MV-4-11 (cell line): ENCODE measurements around the gene STX10.

Experiments used
- DNase-seq: peaks from one replicate; lab custom pipeline; 2025; lab: John Stamatoyannopoulos, UW

STX10 gene

DNA sequence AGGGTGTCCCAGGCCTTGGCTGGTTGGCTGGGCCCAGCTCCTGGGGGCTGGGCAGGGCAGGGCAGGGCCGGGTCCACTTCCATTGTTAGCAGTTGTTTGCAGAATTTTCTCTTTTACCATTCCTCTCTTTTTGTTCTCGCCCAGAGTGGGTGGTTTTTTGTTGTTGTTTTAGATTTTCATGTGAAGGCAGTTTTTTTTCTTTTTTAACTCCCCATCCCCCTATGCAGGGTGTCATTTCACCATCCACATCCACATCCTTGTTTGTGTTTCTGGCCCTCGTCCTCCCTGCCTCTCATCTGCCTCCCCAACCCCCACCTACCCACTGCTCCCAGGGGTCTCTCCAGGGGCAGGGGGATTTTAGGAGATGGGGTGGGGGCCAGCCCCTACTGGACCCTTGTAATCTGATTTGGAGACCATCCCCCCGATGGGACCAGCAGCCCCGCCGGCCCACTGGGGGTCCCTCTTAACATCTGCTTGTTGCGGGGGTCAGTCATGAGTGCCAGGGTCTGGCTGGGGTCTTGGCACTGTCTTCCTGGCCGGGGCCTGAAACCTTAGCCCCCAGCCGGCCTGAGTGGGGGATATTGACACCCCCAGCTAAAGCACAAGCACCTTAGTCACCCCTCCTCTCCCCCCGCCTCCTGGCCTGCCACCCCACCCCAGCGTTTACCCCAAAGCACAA, 10.4 kb downstream of the STX10 start:
- DNase-seq: no peak

DNA sequence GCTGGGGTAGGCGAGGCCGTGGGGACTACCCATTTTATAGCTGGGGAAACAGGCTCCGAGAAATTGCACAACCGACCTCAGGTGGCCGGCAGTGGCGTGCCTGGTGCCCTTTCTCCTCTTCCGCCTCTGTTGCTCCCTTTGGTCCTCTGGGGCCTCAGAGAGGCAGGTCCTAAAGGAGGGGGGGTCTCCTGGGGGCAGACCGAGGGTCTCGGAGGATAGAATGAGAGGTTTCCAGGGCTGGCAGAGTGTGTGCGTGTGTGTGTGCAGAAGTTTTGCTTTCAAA, 11.3 kb downstream of the STX10 start:
- no peak for DNase-seq

DNA sequence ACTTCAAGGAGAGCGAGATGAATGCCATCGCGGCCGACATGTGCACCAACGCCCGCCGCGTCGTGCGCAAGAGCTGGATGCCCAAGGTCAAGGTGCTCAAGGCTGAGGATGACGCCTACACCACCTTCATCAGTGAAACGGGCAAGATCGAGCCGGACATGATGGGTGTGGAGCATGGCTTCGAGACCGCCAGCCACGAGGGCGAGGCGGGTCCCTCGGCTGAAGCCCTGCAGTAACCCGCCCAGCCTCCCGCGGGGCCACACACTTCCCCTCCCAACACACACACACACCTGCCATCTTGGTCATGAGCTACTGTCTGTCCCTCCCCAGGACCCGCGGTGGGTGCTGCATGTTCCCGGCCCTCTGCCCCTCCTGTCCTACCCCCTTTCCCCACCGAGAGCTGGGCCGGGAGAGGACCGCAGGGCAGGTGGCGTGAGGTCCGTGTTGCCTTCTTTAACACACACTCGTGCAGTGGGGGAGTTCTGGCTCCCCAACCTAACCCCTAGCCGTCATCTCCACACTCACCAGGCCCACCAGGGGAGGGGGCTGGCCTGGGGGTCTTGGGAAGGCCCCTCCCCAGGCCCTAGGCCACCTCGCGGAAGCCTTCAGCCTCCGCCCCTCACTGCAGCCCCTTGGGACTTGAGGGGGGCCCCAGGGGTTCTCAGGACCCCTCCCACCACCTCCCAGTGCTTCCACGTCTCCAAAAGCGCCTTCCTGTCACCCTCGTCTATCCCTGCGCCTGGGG, 11.8 kb downstream of the STX10 start:
- DNase-seq: no peak

DNA sequence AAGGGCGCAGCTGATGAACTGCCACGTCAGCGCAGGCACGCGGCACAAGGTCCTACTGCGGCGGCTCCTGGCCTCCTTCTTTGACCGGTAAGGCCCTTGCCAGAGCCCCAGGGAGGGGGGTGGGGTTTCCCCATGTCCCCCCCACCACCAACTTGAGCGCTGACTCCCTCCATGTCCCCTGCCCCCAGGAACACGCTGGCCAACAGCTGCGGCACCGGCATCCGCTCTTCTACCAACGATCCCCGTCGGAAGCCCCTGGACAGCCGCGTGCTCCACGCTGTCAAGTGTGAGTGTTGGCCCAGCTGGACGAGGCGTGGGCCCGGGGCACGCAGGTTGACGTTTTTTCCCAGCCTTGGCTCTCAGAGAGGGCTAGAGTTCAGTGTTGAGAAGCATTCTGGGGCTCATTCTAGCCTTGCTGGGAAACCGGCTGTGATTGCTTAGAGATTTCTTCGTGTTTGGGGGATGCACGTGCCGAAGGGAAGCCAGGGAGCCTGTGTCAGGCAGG, 12.8 kb downstream of the STX10 start:
- DNase-seq: no peak

DNA sequence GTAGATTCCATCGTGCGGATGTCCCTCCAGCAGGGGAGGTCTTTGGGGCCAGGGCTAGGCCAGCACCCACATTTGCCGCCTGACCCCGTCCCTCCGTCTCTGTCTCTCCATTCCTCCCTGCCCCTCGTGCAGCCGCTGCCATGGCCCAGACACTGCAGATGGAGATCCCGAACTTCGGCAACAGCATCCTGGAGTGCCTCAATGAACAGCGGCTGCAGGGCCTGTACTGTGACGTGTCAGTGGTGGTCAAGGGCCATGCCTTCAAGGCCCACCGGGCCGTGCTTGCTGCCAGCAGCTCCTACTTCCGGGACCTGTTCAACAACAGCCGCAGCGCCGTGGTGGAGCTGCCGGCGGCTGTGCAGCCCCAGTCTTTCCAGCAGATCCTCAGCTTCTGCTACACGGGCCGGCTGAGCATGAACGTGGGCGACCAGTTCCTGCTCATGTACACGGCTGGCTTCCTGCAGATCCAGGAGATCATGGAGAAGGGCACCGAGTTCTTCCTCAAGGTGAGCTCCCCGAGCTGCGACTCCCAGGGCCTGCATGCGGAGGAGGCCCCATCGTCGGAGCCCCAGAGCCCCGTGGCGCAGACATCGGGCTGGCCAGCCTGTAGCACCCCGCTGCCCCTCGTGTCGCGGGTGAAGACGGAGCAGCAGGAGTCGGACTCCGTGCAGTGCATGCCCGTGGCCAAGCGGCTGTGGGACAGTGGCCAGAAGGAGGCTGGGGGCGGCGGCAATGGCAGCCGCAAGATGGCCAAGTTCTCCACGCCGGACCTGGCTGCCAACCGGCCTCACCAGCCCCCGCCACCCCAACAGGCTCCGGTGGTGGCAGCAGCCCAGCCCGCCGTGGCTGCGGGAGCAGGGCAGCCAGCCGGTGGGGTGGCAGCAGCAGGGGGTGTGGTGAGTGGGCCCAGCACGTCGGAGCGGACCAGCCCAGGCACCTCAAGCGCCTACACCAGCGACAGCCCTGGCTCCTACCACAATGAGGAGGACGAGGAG, 14.8 kb downstream of the STX10 start:
- DNase-seq: no peak

DNA sequence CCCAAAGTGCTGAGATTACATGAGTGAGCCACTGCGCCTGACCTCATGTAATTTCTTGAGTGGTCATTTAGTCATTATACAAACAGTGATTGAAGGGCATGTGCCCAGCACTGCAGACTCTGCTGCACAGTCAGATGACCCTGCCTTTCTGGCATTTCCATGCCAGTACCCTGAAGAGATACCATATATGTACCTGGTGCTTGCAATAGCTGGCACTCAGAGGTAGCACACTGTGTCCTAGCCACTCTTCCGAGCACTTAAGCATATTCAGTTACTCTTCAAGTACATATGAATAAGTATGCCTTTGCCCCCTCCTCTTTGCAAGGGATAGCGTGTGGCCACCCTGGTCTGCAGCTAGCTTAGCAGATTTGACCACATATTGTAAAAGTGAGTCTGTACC, 15.5 kb downstream of the STX10 start:
- no peak for DNase-seq

DNA sequence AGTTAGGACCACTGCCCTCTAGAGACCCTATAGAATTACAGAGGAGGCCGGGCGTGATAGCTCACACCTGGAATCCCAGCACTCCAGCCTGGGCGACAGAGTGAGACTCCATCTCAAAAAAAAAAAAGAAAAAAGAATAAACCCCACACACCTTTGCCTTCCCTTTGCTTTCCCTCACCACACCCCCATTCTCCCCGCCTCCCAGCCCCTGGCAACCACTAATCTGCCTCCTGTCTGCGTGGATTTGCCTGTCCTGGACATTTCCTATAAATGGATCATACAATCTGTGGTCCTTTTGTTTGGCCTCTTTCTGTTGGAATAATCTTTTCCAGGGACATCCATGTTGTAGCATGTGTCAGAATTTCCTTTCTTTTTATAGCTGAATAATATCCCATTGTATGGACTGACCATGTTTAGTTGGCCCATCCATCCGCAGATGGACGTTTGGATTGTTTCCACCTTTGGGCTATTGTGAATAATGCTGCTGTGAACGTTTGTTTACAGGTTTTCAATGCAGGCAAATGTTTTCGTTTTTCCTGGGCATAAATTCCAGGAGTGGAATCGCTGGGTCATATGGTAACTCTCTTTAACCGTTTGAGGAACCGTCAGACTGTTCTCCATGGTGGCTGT, 16.8 kb downstream of the STX10 start:
- DNase-seq: no peak

DNA sequence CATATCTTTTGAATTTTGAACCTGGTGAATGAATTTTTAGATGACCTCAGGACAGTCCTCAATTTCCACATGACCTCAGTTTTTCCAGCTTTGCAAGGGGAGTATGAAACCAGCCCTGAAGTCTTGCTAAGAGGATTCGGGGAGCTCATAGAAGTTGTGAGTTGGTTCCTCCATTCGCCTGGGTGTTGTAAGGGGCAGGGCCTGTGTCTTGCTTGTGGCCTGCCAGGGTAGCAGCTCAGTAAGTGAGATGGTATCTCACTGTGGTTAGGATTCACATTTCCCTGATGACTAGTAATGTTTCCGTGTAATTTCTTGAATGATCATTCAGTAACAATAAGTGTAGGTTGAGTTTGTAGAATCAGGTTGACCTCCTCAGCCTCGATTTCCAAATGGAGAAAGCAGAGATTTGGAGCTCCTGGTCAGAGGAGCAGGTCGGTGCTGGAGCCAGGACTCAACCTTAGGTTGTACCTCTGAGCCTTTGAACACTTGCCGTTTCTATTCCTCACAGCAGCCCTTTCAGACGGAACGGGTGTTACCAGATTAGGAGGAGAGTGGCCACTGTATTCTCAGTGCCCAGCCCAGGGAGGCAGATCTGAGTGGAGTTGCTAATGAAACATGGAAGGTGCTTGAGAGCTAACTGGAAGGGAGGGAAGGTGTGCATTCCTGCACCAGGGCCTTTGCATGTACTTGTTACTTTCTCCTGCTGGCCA, 17.5 kb downstream of the STX10 start:
- peak; percentile 19 for DNase-seq

DNA sequence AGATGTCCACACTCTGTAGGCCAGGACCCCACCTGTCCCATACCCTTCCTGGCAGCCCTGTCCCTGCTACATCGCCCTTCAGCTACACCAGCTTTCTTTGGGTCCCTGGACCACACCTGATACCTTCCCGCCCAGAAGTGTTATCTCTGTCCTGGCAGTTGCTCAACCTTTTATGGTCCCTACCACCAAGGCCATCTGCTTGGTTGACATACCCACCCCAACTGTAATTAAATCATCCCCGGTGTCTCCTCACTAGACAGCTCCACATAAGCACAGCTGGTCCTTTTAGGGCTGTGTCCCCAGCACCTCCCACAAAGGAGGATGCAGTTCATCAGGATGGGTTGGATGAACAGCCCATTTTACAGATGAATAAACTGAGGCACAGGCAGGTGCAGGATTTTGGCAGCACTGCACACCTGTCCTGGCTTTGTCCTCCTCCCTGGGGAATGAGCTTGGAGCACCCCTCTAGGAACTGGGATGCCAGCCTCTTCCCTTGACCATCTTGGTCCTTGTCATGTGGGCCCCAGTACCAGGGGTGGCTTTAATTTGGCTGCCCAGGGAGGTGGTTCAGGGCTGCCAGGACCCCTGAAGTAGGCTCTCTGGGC, 19.2 kb downstream of the STX10 start:
- no peak for DNase-seq

DNA sequence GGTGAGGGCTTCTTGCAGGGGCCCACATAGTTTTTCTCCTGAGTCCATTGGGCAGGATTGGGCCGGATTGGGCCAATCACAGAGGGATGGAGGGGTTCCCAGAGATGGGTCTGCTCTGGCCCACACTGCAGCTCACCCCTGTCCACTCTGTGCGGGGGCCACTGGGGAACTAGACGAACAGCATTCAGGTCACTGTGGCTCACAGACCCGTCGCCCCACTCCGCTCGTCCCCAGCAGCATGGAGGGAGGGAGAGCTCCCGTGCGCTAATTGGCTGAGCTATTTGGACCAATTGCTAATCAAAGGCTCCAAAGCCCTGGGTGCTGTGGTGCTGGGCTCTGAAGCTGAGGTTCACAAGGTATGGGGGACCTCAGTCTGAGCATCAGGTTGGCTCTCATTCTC, 20.8 kb downstream of the STX10 start:
- no peak for DNase-seq

DNA sequence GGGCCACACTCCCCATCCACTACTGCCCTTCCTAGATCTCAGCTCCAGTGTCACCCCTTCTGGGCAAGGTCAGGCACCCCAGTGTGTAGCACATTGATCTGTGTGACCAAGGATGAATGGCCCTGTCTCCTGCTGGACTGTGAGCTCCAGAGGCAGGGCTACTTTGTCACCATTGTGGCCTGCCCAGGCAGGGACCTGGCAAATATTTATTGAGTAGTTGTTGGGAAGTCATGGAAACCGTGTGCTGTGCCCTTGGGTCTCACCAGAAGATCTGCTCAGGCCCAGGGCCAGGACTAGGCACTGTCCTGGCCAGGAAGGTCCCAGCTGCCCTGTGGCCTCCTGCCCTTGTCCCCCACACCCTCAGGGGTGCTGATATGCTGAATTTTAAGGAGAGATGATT, 21.6 kb downstream of the STX10 start:
- no peak for DNase-seq

DNA sequence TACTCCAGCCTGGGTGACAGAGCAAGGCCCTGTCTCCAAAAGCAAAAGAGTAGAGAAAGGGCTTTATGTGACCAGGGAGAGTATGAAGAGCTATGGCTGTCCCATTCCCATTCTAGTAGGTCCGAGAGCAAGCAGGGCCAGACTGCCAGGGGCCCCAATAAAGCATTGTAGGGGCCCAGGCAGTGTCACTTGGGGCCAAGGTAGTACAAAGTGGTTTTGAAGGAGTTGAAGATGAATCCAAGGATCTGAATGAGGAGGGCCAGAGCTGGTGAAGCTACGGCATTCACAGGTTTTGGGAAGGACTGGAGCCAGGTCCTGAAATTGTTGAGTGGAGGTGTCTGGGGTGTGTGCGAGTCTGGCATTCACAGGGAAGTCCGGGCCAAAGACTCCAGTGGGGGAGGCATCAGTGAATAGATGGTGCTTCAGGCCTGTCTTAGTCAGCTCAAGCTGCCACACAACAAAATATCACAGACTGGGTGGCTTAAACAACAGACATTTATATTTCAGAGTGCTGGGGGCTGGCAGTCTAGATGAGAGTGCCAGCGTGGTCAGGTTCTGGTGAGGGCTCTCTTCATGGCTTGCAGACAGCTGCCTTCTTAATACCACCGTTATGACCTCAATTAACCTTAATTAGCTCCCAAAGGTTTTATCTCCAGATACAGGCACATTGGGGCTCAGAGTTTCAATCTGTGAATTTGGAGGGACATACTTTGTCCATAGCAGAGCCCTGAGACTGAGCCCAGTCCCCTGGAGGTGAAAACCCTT, 22.2 kb downstream of the STX10 start:
- no peak for DNase-seq

DNA sequence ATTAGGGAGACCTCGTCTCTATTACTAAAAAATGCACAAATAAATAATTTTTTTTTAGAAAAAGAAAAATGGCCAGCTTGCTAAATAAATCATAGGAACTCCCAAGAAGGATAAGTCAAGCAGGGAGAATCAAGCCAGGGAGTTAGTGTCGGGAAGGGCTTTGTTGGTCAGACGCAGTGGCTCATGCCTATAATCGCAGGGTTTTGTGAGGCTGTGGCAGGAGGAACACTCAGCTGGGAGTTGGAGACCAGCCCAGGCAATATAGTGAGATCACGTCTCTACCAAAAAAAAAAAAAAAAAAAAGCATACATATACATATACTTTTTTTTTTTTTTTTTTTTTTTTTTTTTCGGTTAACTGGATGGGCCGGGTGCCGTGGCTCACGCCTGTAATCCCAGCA, 23.1 kb downstream of the STX10 start:
- DNase-seq: no peak

DNA sequence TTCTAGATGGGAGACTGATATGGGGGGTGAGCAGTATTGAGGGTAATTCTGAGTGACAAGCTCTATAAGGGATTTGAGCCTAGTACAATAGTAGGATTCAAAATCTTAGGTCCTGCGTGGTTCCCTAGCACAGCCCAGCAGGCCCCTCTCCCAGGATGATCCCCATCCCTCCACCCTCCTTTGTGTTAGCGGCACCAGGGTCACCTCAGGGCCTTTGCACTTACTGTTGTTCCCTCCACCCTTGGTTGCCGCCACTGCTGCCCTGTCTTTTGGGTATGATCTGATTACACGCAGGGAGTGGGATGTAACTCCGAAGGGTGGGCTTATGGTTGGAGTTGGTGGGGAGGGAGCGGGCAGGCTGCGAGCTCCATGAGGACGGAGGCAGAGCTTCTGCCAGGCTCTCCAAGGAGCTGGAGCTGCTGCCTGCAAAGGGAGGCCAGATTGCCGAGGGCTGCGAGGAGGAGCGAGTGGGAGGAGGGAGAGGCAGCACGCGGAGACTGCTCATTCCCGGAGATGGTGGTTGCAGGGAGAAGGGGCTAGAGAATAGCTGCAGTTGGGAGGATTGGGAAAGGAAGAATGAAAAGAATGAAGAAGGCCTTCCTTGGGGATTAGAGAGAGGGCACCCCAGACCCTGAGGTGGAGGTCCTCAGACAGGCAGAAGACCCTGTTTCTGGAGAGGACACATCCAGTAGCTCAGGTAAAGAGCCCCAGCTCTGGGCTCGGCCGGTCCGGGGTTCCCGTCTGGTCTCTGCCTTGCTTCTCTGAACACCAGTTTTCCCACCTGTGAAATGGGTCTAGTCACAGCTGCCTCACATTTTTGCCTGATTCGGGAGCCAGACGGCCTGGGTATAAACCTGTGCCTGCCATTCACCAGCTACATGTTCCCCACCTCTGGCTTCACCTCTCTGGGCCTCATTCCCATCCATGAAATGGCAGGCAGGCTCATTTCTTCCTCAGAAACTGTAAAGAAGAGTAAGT, 26.9 kb downstream of the STX10 start:
- no peak for DNase-seq

DNA sequence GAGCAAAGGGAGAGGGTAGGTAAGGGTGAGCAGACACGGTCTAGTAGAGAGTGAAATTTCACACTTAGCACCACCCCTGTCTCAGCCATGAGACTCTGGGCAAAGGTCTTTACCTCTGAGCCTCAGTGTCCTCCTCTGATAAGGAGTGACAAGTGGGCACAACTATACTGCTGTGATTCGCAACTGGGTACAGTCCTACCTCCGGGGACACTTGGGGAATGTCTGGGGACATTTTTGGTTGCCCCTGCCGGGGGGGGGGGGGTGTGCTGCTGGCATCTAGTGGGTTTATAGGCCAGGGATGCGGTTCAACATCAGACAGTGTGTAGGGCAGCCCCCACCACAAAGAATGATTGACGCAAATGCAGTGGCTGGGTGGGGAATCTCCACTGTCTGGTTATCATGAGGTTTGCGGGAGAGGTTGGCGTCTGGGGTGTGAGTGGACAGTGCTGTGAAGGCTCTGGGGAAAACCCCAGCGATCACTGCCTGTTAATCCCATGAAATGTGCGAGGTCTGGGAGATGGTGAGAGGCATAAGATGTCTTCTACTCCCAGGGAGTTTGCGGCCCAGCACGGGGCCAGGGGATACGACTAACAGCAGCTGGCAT, 27.8 kb downstream of the STX10 start:
- no peak for DNase-seq

DNA sequence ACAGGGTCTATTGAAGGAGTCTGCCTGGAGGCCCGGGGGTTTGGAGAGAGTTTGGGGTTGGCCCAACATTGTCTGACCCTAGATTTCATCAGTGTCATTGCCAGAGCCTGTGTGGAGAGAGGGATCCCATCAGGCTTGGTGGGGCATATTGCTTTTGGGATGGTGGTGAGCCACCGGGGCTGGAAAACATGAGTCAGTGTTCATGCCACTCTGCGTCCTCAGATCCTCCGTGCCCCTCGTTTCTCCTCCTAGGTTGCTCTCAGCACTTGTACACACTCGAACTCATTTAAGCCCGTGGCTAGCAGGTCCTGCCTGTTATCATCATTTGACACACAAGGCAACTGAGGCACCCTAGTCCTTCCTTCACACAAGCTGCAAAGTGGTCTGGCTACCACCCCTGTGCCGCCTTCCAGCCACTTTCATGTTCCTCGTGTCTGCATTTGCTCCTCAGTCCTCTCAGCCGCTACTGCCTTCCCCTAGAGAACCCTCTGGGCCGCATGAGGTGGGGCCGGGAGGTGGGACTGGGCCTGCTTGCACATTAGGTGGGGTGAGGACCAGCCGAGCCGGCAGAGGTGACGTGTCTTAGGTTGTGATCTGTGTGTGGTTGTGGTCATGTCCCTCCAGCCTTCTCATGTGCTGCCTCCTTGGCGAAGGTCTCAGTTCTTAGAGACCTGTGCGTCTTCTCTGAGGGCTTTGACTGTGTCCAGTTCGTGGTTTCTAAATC, 28.5 kb downstream of the STX10 start:
- DNase-seq: no peak

DNA sequence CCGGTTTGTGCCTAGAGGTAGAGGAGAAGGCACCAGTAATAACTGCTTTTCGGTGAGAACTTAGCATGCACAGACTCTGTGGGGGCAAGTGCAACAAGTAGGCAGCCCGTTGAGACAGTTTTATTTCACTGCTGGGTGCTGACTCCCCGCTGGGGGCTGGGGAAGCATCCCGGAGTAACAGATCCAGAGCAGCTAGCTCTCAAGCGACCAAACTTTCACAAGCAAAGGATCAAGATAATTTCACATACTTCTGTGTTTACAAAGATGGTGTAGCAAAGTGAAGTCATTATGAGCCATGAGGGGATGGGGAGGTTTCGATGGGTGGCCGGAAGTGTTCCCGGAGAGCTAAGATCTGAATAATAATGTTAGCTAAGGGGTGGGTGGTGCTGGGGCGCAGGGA, 29.4 kb downstream of the STX10 start:
- DNase-seq: no peak

DNA sequence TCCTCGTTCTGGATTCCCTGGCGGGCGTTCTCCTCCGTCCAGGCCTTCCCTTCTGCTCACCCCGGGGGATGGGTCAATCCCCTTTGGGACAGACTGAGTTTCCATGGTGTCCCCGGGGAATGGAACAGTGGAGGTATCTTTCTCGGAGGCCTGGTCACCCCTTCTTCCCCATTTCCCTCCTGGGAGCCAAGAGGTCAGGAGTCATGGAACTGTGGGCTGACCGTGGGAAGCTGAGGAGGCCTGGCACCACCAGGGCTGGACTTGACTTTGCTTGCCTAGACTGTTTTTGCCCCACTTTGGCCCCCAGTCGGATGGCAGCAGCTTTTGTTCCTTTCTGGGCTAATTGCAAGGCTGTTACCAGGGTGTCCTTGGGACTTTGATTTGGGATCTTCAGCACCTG, 30.1 kb downstream of the STX10 start:
- no peak for DNase-seq
